CD14-positive monocyte (primary cell): ENCODE measurements around the gene GALNT4. TPM values are rescaled to one million over a fixed set of nuclear protein-coding genes. Genes with fewer than 3 reads are reported as not detected.
A peak's percentile ranks its signal among the peaks of the same experiment; 100 is the strongest.

Experiments used
- DNase-seq, 3 donors: peaks; one replicate each; pipeline ENCODE4 v3.0.0-alpha.2; 2011 to 2022
- H2AFZ ChIP-seq: 2 replicates; pipeline ENCODE4 v1.6.0; 2012; ENCODE audit warnings: mild to moderate bottlenecking, low read depth, low read length, inconsistent platforms; ENCODE audit not compliant: insufficient read depth, poor library complexity, severe bottlenecking
- H3K27ac ChIP-seq, 2 donors: 1 replicate in 1 of 2; 2 replicates in 1 of 2; pipeline ENCODE4 v1.5.1; 2012 to 2013; ENCODE audit warnings: low read length in 2 of 2, control low read depth in 1 of 2, inconsistent platforms in 1 of 2, low read depth in 1 of 2, mild to moderate bottlenecking in 1 of 2
- H3K27me3 ChIP-seq, 2 donors: one replicate each; pipeline versions ENCODE4 v1.6.0 to v1.6.1; 2011 to 2013; ENCODE audit warnings: low read length in 2 of 2; ENCODE audit not compliant: control insufficient read depth in 2 of 2, insufficient read depth in 2 of 2
- H3K36me3 ChIP-seq, 2 donors: replicated peaks in 1 of 2; 1 replicate in 1 of 2; 2 replicates in 1 of 2; pipeline versions ENCODE4 v1.5.1 to v1.6.1; 2012 to 2013; ENCODE audit warnings: low read length in 2 of 2, control low read depth in 1 of 2, inconsistent platforms in 1 of 2, mild to moderate bottlenecking in 1 of 2; ENCODE audit not compliant: insufficient read depth in 2 of 2, control insufficient read depth in 1 of 2
- H3K4me1 ChIP-seq, 2 donors: 1 replicate in 1 of 2; 2 replicates in 1 of 2; pipeline versions ENCODE4 v1.5.1 to v1.6.1; 2012 to 2013; ENCODE audit warnings: low read length in 2 of 2, control low read depth in 1 of 2, inconsistent platforms in 1 of 2, mild to moderate bottlenecking in 1 of 2, moderate library complexity in 1 of 2; ENCODE audit not compliant: insufficient read depth in 2 of 2, control insufficient read depth in 1 of 2
- H3K4me2 ChIP-seq: replicated peaks from 2 replicates; pipeline ENCODE3; 2012; ENCODE audit warnings: low read length, moderate library complexity, mild to moderate bottlenecking; ENCODE audit not compliant: poor library complexity, severe bottlenecking; ENCODE audit errors: extremely low read depth
- H3K4me3 ChIP-seq, 3 experiments: fragments of 200-600 bp in 1 of 3; sonication (generic) in 1 of 3; replicated peaks in 1 of 3; 1 replicate in 2 of 3; 2 replicates in 1 of 3; pipeline ENCODE4 v1.5.1; 2011 to 2013; ENCODE audit warnings: low read length in 3 of 3, mild to moderate bottlenecking in 3 of 3, control low read depth in 2 of 3, low read depth in 2 of 3, inconsistent platforms in 1 of 3, moderate library complexity in 1 of 3
- H3K79me2 ChIP-seq: 2 replicates; pipeline ENCODE4 v1.6.0; 2012; ENCODE audit warnings: mild to moderate bottlenecking, control low read depth, inconsistent platforms, low read length, moderate library complexity; ENCODE audit not compliant: insufficient read depth
- H3K9ac ChIP-seq: 2 replicates; pipeline ENCODE4 v1.6.0; 2017; ENCODE audit warnings: low read length, mild to moderate bottlenecking; ENCODE audit not compliant: insufficient read depth, poor library complexity, severe bottlenecking
- H3K9me3 ChIP-seq, 2 donors: replicated peaks in 1 of 2; 1 replicate in 1 of 2; 2 replicates in 1 of 2; pipeline versions ENCODE4 v1.5.1 to v1.6.1; 2012 to 2013; ENCODE audit warnings: low read length in 2 of 2, control low read depth in 1 of 2; ENCODE audit not compliant: control insufficient read depth in 1 of 2, insufficient read depth in 1 of 2
- H4K20me1 ChIP-seq: 2 replicates; pipeline ENCODE4 v1.6.0; 2012; ENCODE audit warnings: mild to moderate bottlenecking, low read length, control low read depth, moderate library complexity; ENCODE audit not compliant: insufficient read depth
- H3K27ac Mint-ChIP-seq, 7 donors: one replicate each; pipeline ENCODE4 v1.8.0; 2020; ENCODE audit warnings: mild to moderate bottlenecking in 7 of 7, mixed read lengths in 7 of 7, moderate library complexity in 6 of 7, inconsistent platforms in 2 of 7
- H3K27me3 Mint-ChIP-seq, 3 donors: one replicate each; pipeline ENCODE4 v1.8.0; 2021 to 2022; ENCODE audit warnings: low read depth in 3 of 3, mild to moderate bottlenecking in 3 of 3, mixed read lengths in 3 of 3, moderate library complexity in 3 of 3, inconsistent platforms in 1 of 3
- H3K36me3 Mint-ChIP-seq, 2 donors: one replicate each; pipeline ENCODE4 v1.8.0; 2020; ENCODE audit warnings: mixed read lengths in 2 of 2, inconsistent platforms in 1 of 2, mild to moderate bottlenecking in 1 of 2
- H3K4me1 Mint-ChIP-seq: one replicate; pipeline ENCODE4 v1.8.0; 2020; ENCODE audit warnings: mild to moderate bottlenecking, mixed read lengths
- H3K4me3 Mint-ChIP-seq, 2 donors: one replicate each; pipeline ENCODE4 v1.8.0; 2020; ENCODE audit warnings: mild to moderate bottlenecking in 2 of 2, mixed read lengths in 2 of 2, moderate library complexity in 1 of 2
- H3K9me3 Mint-ChIP-seq, 7 donors: one replicate each; pipeline ENCODE4 v1.8.0; 2020 to 2022; ENCODE audit warnings: mixed read lengths in 7 of 7, mild to moderate bottlenecking in 6 of 7, moderate library complexity in 6 of 7, inconsistent platforms in 2 of 7
- WGBS: methylation state at CpG from one replicate; pipeline ENCODE4 v1.1.5; 2013; ENCODE audit warnings: missing lambda C conversion rate; ENCODE audit not compliant: insufficient coverage; 5-methylcytosine and 5-hydroxymethylcytosine counted together
- intact Hi-C, 2 donors: fragments of 100-400 bp; cut with micrococcal nuclease; formaldehyde crosslinking; loops; one replicate each; pipeline versions ENCODE4 v1.15.0 to v1.15.1; 2023
- polyA minus RNA-seq: library from RNA; depleted of rRNA, polyadenylated mRNA; stranded (reverse); fragments of >200 nt; gene quantifications from 2 replicates; pipeline ENCODE4 v1.2.3, GENCODE V29; 2012
- polyA plus RNA-seq, 3 donors: library from polyadenylated mRNA; depleted of rRNA in 1 of 3; unstranded in 2 of 3; stranded (reverse) in 1 of 3; fragments of 300-500 nt in 2 of 3; fragments of >200 nt in 1 of 3; fragmentation: Illumina TruSeq in 2 of 3; gene quantifications; 1 replicate in 2 of 3; 2 replicates in 1 of 3; pipeline ENCODE4 v1.2.3, GENCODE V29; 2012 to 2021
- total RNA-seq, 12 experiments: library from RNA in 1 of 12; stranded (reverse) in 1 of 12; fragments of 120-200 nt in 1 of 12; gene quantifications; one replicate each; pipeline ENCODE4 v1.2.4 and lab custom pipeline; 2013 to 2026; ENCODE audit warnings: mixed read lengths in 6 of 12, inconsistent platforms in 1 of 12
- TF ChIP-seq, protein P1 (sequence below): fragments of 200-600 bp; IDR thresholded peaks from one replicate; pipeline ENCODE4 v1.8.0; 2022; ENCODE audit warnings: antibody characterized with exemption, mild to moderate bottlenecking

Gene GALNT4
- total RNA-seq (2013), result 12.5 TPM
- polyA plus RNA-seq (10 to 100 TPM in 2 of 3 donors, 1 to 10 TPM in 1; 3.7 to 12.9 (median 10.7) TPM), polyA minus RNA-seq (3.9 and 4.8 TPM in 2 replicates), total RNA-seq (lab: John Stamatoyannopoulos, UW) (0.23 to 1.3 (median 0.91) reads per million in 11 experiments)

GRCh38 chr12:89524541-89525304 lies at the start of gene GALNT4:
Gene GALNT4, minus strand, starts transcription at chr12:89524796. Its CDS starts 247 bp downstream, at chr12:89524549.
- H3K4me3 Mint-ChIP-seq, result peak within 1 kb of the TSS; percentile 98 to 99
- H3K4me2 ChIP-seq, result peak within 1 kb of the TSS; percentile 97
- H3K27me3 ChIP-seq, result no peaks in the 10 kb centered on the region
- peak within 1 kb of the TSS; percentile 80 to 91 (median 90) for H3K4me3 ChIP-seq
- peaks cover 54% of the 10 kb centered on the region for H3K4me1 Mint-ChIP-seq
- peak within 1 kb of the TSS; percentile 79 to 85 for H3K27ac ChIP-seq
- H3K79me2 ChIP-seq, result peaks cover 63% of the 10 kb centered on the region
- peaks cover 1 to 6% (median 4%) of the 10 kb centered on the region in 7 donors for H3K9me3 Mint-ChIP-seq
- H3K4me1 ChIP-seq, result peaks cover 37 to 52% of the 10 kb centered on the region in 2 donors
- under 1% methylated on average over 35 of the region's 43 CpGs for WGBS
- peaks cover 0 to 2% of the 10 kb centered on the region in 2 donors for H3K9me3 ChIP-seq
- peaks cover 12 to 16% of the 10 kb centered on the region in 2 donors for H3K36me3 Mint-ChIP-seq
- TF ChIP-seq, protein P1, sequence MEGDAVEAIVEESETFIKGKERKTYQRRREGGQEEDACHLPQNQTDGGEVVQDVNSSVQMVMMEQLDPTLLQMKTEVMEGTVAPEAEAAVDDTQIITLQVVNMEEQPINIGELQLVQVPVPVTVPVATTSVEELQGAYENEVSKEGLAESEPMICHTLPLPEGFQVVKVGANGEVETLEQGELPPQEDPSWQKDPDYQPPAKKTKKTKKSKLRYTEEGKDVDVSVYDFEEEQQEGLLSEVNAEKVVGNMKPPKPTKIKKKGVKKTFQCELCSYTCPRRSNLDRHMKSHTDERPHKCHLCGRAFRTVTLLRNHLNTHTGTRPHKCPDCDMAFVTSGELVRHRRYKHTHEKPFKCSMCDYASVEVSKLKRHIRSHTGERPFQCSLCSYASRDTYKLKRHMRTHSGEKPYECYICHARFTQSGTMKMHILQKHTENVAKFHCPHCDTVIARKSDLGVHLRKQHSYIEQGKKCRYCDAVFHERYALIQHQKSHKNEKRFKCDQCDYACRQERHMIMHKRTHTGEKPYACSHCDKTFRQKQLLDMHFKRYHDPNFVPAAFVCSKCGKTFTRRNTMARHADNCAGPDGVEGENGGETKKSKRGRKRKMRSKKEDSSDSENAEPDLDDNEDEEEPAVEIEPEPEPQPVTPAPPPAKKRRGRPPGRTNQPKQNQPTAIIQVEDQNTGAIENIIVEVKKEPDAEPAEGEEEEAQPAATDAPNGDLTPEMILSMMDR, result peak; percentile 70
- H4K20me1 ChIP-seq, result peaks cover 18% of the 10 kb centered on the region
- H3K36me3 ChIP-seq, result no peaks in the 10 kb centered on the region
- peak; percentile 80 to 86 (median 85) for DNase-seq
- peak within 1 kb of the TSS; percentile 97 for H2AFZ ChIP-seq
- peak within 1 kb of the TSS; percentile 89 to 96 (median 94) for H3K27ac Mint-ChIP-seq
- intact Hi-C loops, result loop anchor here (2.0 to 10.0 kb wide), 6 partner anchors 50 to 1380 kb away; partner anchors contain the start of genes CEP290 (in 1 of the 2), DUSP6 (in 1 of the 2) and TMTC3 (in 1 of the 2)
- H3K27me3 Mint-ChIP-seq, result no peaks in the 10 kb centered on the region
- H3K9ac ChIP-seq, result peak within 1 kb of the TSS; percentile 81

DNA sequence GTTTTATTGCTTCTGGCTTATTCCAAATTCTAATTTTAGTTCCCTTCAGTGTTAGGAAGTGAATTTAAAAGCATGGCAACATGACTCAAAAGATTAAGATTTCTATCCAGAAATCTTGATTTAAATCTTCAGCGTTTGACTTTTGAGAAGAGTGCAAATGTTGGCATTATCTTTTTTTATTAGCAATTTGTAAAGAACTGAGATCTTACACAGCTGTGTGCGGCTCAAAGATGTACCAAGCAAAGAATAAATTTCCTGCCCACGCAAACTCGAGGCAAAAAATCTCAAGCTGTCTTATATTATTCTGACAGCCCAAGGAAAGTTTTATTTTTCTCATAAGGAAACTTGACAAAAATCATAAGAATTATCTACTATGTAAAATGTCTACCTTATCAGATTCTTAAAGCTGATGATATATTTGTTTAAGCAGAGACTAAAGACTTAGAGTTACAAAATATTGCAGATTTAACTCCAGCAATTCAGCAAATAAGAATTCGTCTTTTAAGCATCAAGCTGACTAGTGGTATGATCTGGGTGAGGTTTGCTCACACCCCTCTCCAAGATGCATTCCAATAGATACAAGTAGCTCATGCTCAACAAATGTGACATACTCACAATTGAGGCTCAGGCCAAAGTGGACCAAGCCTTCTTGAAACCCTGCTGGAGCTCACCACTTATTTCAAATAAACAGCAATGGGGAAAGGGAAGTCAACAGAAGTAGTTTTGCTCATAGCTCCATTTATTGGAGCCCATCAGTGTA lies 48.6 kb upstream of the GALNT4 start:
- H3K9me3 Mint-ChIP-seq, result peaks cover 0 to 3% (median 0%) of the 10 kb centered on the region in 7 donors
- 100% methylated on average over 1 of the region's 5 CpGs for WGBS
- Histone ChIP-seq H3K4me3 (no peak overlapping the region), H2AFZ (no peak overlapping the region), H4K20me1 (no peaks in the 10 kb centered on the region), H3K9me3 (no peaks in the 10 kb centered on the region), H3K36me3 (no peaks in the 10 kb centered on the region), H3K4me1 (no peaks in the 10 kb centered on the region), H3K9ac (no peak overlapping the region), H3K27ac (no peak overlapping the region), H3K4me2 (no peak overlapping the region), H3K27me3 (no peaks in the 10 kb centered on the region), H3K79me2 (no peaks in the 10 kb centered on the region)
- TF ChIP-seq, protein P1, result no peak
- intact Hi-C loops, result no loop called here
- peaks cover 0 to 2% (median 2%) of the 10 kb centered on the region in 3 donors for H3K27me3 Mint-ChIP-seq
- peaks cover 6% of the 10 kb centered on the region for H3K4me1 Mint-ChIP-seq
- DNase-seq, result no peak
- no peak overlapping the region for H3K4me3 Mint-ChIP-seq
- no peaks in the 10 kb centered on the region for H3K36me3 Mint-ChIP-seq
- H3K27ac Mint-ChIP-seq, result no peak overlapping the region
